ENCODE data around the gene TRMT44.
"Not testable (repeated sequence)": the region's sequence is repeated elsewhere in the genome, so short reads cannot be mapped to it uniquely, and the experiment has no call there.

The TRMT44 gene

DNA sequence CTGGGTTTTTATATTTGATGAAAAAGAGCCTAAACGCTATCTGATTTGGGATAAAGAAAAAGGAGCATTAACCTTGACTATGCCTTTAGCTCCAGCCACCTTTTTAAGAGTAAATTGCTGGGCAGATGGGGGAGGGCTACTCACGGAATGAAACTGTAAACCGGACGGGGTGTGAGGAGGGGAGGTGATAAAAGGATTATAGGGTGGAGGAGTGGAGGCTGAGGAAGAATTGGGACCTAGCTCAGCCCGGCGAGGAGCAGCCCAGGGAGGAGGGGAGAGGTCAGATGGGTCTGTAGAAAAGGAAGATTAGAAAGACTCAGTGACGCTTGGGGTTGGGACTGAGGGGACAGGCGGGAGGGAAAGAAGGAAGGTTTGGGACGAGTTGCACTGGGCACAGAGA is 46.1 kb downstream of the TRMT44 start:
- DNase-seq (ENCODE audit: low read depth in 2 of 3, low spot score in 1 of 3) = not testable (repeated sequence)

DNA sequence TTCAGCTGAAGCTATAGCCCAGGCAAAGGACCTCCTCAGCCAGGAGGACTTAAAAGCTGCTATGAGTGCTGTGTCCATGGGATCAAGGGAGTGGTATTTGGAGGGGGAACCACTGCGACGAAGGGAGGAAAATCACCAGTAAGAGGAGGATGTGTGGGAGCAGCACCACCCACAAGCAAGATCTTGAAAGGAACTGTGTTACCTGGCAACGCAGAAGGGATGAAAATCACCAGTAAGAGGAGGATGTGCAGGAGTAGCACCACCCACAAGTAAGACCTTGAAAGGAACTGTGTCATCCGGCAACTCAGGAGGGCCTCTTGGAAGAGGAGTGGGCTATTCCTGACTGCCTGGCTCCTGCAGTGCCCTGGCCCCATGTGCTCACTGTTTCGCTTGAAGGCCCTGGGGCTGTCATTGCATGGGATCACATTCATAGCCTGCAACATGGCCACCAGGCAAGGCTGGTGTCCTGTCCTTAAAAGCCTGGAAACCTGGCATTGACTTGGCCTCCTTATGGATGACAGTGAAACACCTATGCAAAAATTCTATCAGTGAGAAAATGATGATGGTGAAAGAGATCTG is 48.3 kb downstream of the TRMT44 start:
- DNase-seq (ENCODE audit: low read depth in 2 of 3, low spot score in 1 of 3) = no peak

DNA sequence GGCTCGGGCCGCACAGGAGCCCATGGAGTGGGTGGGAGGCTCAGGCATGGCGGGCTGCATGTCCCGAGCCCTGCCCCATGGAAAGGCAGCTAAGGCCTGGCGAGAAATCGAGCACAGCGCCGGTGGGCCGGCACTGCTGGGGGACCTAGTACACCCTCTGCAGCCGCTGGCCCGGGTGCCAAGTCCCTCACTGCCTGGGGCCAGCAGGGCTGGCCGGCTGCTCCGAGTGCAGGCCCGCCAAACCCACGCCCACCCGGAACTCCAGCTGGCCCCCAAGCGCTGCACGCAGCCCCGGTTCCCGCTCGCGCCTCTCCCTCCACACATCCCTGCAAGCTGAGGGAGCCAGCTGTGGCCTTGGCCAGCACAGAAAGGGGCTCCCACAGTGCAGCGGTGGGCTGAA is 50.9 kb downstream of the TRMT44 start:
- not testable (repeated sequence) for DNase-seq (ENCODE audit: low read depth in 2 of 3, low spot score in 1 of 3)

DNA sequence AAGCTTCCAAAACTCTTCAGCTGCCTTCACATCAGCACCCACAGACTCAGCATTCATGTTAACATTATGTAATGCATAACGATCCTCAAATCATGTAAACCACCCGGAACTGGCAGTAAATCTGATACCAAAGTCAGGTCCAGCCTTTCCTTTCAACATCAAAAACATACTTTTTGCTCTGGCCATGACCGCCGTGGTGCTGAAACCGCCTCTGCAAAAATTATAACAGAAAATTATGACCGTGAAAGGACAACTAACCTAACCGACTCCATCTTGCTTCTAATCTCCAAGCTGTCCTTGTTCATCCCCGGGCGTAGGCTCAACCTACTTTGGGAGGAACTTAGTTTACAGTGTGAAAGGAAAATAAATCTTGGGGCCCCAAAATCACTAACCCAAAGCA is 51.6 kb downstream of the TRMT44 start:
- DNase-seq (ENCODE audit: low read depth in 2 of 3, low spot score in 1 of 3) = no peak

DNA sequence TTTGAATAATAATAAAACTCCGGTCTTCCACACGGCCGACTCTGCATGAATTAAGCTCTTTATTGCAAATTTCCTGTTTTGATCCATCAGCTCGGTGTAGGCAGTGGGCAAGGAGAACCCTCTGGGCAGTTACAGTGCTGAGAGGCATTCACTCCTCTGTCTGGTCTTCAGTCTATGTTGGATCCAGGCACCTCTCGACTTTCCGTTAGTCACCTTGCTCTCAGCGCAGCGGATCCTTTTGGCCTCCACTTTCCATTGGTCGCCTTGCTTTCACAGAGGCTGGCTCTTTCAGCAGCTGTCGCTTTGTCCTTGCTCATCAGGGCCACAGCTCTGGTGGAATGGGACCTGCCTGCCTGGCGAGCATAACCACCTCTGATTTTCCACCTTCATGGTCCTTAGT is 52.9 kb downstream of the TRMT44 start:
- DNase-seq (ENCODE audit: low read depth in 2 of 3, low spot score in 1 of 3) = no peak

DNA sequence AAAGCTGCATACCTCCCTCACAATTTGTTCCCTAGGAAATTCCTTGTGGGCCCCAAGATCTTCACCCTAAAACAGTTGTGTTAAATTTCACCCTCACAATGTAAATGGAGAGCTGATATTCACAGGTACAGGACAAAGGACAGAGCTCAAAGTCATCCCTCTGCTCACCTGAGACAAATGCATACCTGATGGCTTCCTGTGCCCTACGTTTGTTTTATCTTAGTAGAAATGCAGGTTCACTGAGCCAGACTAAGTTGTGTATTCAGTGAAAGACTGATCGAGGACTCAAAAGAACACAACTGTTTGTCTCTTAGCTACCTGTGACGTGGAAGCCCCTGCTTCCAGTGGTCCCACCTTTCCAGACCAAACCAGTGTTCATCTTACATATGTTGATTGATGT is 53.6 kb downstream of the TRMT44 start:
- DNase-seq (ENCODE audit: low read depth in 2 of 3, low spot score in 1 of 3) = no peak

DNA sequence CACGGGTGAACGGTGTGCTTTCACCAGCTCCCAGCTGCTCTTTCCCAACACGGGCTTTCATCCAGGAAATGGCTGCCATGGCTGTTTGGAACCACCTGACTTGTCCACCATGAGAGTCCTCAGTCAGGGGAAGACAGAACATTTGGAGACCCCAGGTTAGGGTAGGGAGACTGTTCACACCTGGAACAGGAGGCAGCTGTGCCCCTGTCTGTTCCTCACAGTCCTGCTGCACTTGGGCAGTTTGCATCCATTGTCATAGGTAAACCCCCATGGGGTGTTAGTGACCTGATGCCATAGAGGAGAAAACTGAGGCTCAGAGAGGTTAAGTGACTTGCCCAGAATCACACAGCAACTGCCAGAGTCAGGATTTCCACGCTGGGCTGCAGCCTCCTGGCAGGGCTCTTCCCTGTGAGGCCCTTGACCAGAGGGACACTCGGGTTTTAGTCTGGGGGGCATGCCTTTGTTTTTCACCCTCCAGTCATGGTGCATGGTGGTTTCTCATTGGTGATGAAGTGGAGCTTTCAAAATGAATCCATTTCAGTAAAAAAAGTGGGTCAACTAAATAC is 54.5 kb downstream of the TRMT44 start:
- no peak for DNase-seq (ENCODE audit: low read depth in 2 of 3, low spot score in 1 of 3)

DNA sequence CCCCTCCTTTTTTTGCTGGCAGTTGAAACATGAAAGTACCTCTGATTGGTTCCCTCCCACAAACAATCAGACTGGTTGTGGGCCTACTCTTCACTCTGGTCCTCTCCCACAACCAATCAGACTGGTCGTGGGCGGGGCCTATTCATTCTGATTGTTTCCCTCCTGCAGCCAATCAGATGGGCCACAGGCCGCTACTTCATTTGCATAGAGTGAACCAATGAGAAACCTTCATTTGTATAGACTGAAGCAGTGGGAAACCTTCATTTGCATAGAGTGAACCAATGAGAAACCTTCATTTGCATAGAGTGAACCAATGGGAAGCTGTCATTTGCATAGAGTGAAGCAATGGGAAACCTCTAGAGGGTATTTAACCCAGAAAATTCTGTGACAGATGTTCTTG is 55.2 kb downstream of the TRMT44 start:
- DNase-seq (ENCODE audit: low read depth in 2 of 3, low spot score in 1 of 3) = no peak

DNA sequence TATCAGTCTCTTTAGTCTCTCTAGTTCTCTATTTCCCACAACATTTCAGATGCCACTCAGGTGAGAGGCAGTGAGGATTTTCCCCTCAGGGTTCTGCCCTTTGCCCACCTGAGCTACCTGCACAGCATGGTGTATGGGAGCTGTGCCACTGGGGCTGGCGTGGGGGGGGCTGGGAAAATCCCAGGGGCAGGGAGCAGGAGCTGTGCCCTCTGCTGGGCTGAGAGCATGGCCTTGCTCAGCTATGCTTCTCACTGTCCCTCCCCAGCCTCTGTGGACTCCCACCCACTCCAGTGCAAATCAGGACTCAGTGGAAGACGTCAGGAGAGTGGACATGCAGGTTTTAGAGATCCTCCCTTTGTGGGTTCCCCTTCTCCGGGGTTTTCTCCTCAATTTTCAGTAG is 57.2 kb downstream of the TRMT44 start:
- DNase-seq (ENCODE audit: low read depth in 2 of 3, low spot score in 1 of 3) = no peak

DNA sequence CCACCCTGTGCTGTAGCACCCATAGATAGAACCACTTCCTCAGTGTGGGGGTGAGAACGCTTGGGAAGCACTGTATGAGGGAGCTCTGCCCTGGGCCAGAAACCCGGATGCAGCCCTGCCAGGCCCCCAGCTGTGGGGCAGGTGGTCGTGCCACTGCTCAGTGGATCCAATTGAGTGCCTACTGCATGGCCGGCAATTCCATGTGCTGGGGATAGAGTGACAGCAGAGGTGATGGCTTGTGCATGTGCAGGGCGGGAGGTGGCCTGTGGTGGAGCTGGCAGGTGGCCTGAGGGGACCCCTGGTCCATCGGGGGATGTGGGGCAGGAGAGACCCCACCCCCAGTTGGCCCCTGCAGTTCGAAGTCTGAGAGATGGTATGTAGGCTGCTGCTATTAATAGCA is 60.4 kb downstream of the TRMT44 start:
- no peak for DNase-seq (ENCODE audit: low read depth in 2 of 3, low spot score in 1 of 3)

DNA sequence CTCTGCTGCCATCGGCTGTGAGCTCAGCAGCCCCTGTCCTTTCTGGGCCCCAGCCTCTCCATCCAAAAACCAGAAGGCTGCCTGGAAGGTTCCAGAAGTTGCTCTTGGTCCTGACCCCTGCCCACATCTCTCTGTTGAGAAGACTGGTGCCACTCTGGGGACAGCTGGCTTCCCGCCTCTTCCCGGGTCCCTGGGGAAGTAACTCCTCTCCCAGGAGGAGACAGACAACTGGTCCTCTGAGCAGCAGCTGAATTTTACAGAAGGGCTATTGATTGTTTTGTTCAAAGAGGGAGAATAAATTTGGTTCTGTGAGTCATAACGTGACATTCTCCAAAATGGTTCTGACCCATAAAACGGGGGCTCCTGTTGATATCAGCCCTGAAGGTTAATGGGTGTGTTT is 61.2 kb downstream of the TRMT44 start:
- DNase-seq (ENCODE audit: low read depth in 2 of 3, low spot score in 1 of 3) = no peak

DNA sequence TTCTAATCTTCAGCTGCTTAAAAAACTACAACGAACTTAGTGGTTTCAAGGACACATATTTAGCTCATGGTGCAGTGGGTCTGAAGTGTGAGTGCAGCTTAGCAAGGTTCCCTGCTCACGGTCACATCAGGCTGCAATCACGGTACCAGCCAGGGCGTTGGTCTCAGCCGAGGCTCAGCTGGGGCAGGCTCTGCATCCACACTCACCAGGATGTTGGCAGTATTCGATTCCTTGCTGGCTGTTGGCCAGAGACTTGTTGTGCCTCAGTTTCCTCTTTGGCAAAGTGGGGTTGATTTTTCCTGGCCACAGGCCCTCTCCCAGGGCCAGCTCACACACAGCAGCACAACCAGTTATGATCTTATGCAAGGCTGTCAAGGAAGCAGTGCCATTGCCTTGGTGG is 61.8 kb downstream of the TRMT44 start:
- DNase-seq (ENCODE audit: low read depth in 2 of 3, low spot score in 1 of 3) = no peak

DNA sequence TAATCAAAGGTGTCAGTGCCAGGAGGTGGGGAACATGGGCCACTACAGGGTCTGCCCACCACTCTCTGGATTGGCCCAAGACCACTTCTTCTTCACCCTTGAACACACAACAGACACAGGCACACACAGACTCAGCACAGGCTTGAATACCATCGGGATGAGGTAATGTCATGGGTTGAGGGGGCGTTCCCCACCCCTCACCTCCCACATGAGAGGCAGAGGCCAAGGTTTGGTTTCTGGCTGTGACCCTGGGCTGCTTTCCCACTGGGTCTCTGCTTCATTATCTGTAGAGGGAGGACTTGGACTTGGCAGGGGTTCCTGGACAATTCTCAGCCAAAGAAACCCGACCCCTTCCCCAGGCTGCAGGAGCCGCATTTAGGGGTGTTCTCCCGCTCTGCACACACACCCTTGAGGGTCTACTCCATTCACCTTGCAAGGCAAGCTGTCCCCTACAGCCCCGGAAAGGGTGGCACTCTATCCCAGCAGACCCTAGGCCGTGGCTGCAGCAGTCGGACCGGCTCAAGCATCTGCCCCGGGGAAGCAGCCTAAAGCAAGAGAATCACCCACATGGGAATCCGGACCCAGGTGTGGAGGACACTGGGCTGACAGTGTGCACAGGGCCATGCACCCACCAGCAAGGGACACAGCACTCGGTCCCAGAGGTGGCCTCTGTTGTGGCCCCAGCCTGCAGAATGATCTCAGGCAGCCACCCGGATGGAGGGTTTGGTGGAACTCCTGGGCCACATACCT is 62.4 kb downstream of the TRMT44 start:
- no peak for DNase-seq (ENCODE audit: low read depth in 2 of 3, low spot score in 1 of 3)

DNA sequence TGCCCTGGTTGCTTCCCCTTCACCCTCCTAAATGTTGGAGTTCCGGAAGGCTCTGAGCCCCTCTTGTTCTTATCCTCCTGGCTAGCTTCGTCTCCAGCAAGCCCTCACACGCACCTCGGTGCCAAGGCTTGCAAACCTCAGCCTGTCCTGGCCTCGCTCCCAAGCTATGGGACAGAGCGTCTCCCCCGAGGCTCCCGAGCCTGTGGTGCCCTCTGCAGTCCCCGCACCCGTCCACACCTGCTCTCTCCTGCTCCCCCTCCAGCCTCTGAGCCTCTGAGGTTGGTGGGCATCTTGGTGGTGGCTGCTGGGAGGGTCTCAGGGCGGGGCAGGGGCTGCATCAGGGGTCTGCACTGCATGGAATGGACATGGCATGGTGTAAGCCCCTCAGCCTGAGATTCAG is 63.2 kb downstream of the TRMT44 start:
- no peak for DNase-seq (ENCODE audit: low read depth in 2 of 3, low spot score in 1 of 3)

DNA sequence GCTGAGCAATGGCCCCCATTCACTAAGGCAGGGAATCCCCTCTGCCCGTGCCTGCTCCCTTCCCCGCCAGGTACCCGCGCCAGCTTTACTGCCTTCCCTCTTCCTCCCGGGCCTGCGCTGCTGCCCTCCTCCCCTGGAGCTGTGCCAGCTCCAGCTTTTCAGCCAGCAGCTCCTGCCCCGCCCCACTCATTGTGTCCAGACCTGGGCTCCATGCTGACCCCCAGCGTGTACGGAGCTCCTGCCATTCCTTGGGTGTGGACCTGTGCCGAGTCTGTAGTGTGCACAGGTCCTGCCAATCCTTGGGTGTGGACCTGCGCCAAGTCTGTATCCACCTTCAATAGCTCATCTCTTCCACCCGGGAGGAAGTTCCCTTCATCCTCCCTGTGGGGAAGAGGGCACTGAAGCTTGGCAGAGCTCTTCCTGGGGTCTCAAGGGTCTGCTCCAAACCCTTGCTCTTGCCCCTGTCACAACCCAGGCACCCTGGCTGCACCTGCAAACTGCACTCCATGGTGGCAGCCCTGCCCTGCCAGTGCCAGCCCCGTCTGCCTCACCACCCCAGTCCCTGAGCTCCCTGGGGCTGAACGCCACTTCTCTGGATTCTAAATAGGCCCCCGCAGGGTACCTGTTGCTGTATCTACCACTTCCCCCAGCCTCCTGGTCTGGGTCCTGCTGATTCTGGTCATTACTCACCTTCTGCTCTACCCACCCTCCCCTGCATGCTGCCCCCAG is 63.9 kb downstream of the TRMT44 start:
- DNase-seq (ENCODE audit: low read depth in 2 of 3, low spot score in 1 of 3) = no peak

DNA sequence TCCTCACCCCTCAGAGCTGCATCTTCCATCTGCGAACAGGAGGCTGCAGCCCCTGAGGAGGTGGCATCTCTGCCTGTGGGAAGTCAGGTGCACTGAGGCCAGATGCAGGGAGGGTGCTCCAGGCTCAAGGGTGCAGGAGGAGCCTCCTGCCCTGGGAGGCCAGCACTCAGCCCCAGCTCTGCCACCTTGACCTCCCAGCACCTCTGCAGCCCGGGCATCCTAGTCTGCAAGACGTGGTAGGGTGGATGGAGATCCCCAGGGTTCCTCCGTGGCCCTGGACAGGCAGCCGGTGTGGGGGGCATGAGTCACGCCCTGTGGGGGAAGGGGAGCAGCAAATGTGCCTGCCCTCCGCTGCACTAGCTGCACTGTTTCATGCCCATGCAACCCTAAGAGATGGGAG is 64.7 kb downstream of the TRMT44 start:
- no peak for DNase-seq (ENCODE audit: low read depth in 2 of 3, low spot score in 1 of 3)

DNA sequence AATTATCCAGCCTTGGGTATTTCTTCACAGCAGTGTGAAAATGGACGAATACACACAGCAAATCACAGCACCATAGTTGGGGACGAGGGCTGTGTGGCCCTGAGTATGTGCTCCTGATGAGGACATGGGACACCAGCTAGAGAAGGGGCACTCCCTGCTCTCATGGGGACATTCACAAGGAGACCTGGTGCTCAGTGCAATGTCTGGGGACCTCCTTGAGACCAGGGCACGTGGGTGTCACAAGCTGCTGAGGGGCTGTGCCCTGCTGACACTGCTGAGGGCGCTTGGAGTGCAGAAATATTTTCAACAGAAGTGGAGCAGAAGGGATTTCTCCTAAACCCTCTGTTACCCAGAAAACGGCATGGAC is 65.4 kb downstream of the TRMT44 start:
- no peak for DNase-seq (ENCODE audit: low read depth in 2 of 3, low spot score in 1 of 3)

DNA sequence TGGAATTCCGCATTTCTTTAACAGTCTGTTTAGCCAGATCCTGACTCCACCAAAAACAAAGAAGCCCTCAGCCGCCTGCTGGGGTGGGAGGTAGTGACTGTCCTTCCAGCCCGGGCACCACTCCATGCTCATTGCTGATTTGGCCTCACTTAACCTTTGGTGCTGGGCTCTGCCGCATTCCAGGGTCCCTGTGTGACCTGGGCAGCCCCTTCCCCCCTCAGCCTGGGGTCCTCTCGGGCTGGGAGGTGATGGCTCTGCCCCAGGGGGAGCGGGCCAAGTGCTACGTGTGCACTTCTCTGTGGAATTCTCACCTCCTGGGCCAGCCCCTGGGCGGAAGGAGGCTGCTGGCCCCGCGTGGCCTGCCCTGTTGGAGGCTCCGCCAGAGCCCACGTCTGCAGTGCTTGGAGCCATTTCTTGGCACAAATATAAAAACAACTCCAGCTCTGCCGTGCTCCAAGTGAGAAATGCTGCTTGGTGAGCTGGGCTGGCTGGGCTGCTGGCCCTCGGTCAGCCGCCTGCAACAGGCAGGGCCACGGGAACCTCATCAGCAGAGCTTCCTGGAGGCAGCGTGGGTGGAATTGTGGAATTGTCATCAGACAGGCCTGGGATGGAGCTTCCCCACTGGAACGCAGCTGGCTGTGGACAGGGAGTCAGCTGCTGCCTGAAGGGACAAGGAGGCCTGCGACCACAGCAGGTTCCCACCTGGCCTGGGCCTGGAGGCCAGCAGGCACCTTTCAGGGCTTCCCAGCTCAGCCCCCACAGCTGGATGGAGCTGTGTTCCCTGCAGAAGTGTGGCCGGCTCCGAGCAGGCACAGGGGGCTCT is 66.0 kb downstream of the TRMT44 start:
- no peak for DNase-seq (ENCODE audit: low read depth in 2 of 3, low spot score in 1 of 3)

DNA sequence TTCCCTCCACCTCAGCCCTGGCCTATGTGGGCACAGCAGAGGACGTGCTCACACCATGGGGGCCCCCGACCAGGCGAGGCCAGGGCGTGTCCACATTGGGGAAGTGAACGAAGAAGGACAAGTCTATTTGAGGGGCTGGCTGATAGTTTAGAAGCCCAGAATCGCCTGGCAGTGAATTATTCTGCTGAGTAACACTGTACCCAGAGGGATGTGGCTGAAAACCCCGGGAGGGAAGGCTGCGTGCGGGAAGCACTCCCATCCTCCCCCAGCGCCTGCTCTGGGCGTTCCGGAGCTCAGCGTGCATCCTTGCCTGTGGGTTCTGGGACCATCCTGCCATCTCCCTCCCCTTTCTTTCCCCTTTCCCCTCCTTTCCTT is 66.6 kb downstream of the TRMT44 start:
- no peak for DNase-seq (ENCODE audit: low read depth in 2 of 3, low spot score in 1 of 3)

DNA sequence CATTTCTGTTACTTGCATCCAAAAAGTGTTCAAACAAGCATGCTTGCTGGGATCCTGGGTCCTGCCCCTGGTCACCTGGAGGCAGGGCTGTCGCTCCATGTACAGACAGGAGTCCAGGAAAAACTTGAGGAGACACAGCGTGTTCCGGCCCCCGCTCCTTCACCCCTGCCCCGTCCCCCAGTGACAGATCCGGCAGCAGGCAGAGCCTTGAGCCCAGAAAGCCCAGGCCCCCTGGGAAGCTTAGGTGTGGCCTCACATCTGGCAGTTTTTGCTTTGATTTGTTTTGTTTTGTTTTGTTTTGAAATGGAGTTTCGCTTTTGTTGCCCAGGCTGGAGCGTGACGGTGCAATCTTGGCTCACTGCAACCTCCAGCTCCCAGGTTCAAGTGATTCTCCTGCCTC is 67.0 kb downstream of the TRMT44 start:
- DNase-seq (ENCODE audit: low read depth in 2 of 3, low spot score in 1 of 3) = no peak

DNA sequence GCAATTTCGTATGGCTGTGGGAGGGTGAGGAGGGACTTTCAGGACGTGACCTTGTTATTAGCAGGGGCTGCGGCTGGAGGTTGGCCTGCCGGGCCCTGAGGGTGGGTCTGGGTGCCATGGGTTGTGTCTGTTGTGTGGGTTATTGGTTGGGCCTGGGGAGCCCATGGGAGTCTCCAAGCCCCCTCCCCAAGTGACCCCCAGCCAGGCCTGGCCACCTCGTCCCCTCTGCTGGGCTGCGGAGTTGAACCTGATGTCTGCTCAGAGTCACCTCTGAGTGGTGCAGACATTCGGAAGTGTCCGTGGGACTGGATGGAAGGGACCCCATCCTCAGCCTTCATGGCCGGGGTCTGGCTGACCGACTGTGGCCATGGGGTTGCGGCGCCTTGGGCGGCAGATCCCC is 67.7 kb downstream of the TRMT44 start:
- no peak for DNase-seq (ENCODE audit: low read depth in 2 of 3, low spot score in 1 of 3)

DNA sequence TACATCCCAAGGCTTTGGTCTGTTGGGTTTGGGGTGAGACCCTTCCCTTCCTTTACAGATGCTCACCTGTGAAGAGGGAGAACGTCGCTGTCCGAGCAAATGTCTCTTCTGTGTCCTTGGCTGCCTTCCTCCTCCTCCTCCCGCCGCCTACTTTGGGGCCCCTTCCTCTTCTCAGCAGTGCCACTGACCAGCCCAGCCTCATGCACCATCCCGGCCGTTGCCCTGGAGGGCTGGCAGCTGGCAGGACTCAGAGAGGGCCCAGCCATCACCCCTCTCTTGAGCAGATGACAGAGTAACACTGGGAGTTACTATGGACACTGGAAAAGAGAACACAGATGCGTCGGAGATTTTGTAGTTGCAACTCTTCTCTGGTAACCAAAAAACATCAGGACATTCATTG is 68.2 kb downstream of the TRMT44 start:
- DNase-seq (ENCODE audit: low read depth in 2 of 3, low spot score in 1 of 3) = no peak
